Measurements from ENCODE around the gene ZBTB34.

ZBTB34 gene

GRCh38 chr9:126829035-126829434, 31.4 kb upstream of the ZBTB34 start:
- DNase-seq (ENCODE audit: insufficient read length, low spot score) (no peak), FAIRE-seq (no peak)
- no peak for TF ChIP-seq TAF1 (IDR thresholded peaks at IDR 0.05; ENCODE audit: low read depth, low read length)
- TF ChIP-seq POLR2AphosphoS5 (IDR thresholded peaks at IDR 0.05; ENCODE audit: low read depth, low read length), result no peak
- TF ChIP-seq SPI1 (IDR thresholded peaks at IDR 0.05; ENCODE audit: low read depth, low read length), result no peak
- no peak for TF ChIP-seq PAX5 (IDR thresholded peaks at IDR 0.05; ENCODE audit: insufficient read depth, low read length, severe bottlenecking)
- no peak for TF ChIP-seq POLR2A (IDR thresholded peaks at IDR 0.05; ENCODE audit: low read depth, low read length)
- no peak for TF ChIP-seq POU2F2 (IDR thresholded peaks at IDR 0.05; ENCODE audit: low read depth, low read length)

- FAIRE-seq (no peak), DNase-seq (ENCODE audit: insufficient read length, low spot score) (no peak)
- TF ChIP-seq POLR2AphosphoS5 (IDR thresholded peaks at IDR 0.05; ENCODE audit: low read depth, low read length), result no peak
These were observed 29.6 kb upstream of the ZBTB34 start for GRCh38 chr9:126830827-126831226.

GRCh38 chr9:126832440-126832839, 28.0 kb upstream of the ZBTB34 start:
- no peak for FAIRE-seq
- TF ChIP-seq POLR2AphosphoS5 (IDR thresholded peaks at IDR 0.05; ENCODE audit: low read depth, low read length) (no peak), POU2F2 (IDR thresholded peaks at IDR 0.05; ENCODE audit: low read depth, low read length) (no peak), PAX5 (IDR thresholded peaks at IDR 0.05; ENCODE audit: insufficient read depth, low read length, severe bottlenecking) (no peak), TAF1 (IDR thresholded peaks at IDR 0.05; ENCODE audit: low read depth, low read length) (no peak), SPI1 (IDR thresholded peaks at IDR 0.05; ENCODE audit: low read depth, low read length) (no peak), POLR2A (IDR thresholded peaks at IDR 0.05; ENCODE audit: low read depth, low read length) (no peak)
- DNase-seq (ENCODE audit: insufficient read length, low spot score), result no peak

- DNase-seq (ENCODE audit: insufficient read length, low spot score) (no peak), FAIRE-seq (no peak)
- TF ChIP-seq POLR2A (IDR thresholded peaks at IDR 0.05; ENCODE audit: low read depth, low read length), result no peak
- no peak for TF ChIP-seq SPI1 (IDR thresholded peaks at IDR 0.05; ENCODE audit: low read depth, low read length)
- TF ChIP-seq POU2F2 (IDR thresholded peaks at IDR 0.05; ENCODE audit: low read depth, low read length), result no peak
- no peak for TF ChIP-seq TAF1 (IDR thresholded peaks at IDR 0.05; ENCODE audit: low read depth, low read length)
These were observed 27.4 kb upstream of the ZBTB34 start for GRCh38 chr9:126833020-126833419.

- no peak for FAIRE-seq
- DNase-seq (ENCODE audit: insufficient read length, low spot score), result no peak
- no peak for TF ChIP-seq POLR2A (IDR thresholded peaks at IDR 0.05; ENCODE audit: low read depth, low read length)
- TF ChIP-seq TAF1 (IDR thresholded peaks at IDR 0.05; ENCODE audit: low read depth, low read length), result no peak
- no peak for TF ChIP-seq POLR2AphosphoS5 (IDR thresholded peaks at IDR 0.05; ENCODE audit: low read depth, low read length)
- no peak for TF ChIP-seq SPI1 (IDR thresholded peaks at IDR 0.05; ENCODE audit: low read depth, low read length)
- no peak for TF ChIP-seq POU2F2 (IDR thresholded peaks at IDR 0.05; ENCODE audit: low read depth, low read length)
- TF ChIP-seq PAX5 (IDR thresholded peaks at IDR 0.05; ENCODE audit: insufficient read depth, low read length, severe bottlenecking), result no peak
These were observed 26.6 kb upstream of the ZBTB34 start for GRCh38 chr9:126833710-126834345.

- no peak for DNase-seq (ENCODE audit: insufficient read length, low spot score)
- no peak for TF ChIP-seq SPI1 (IDR thresholded peaks at IDR 0.05; ENCODE audit: low read depth, low read length)
- TF ChIP-seq POU2F2 (IDR thresholded peaks at IDR 0.05; ENCODE audit: low read depth, low read length), result no peak
- no peak for TF ChIP-seq PAX5 (IDR thresholded peaks at IDR 0.05; ENCODE audit: insufficient read depth, low read length, severe bottlenecking)
- TF ChIP-seq POLR2A (IDR thresholded peaks at IDR 0.05; ENCODE audit: low read depth, low read length), result no peak
- TF ChIP-seq TAF1 (IDR thresholded peaks at IDR 0.05; ENCODE audit: low read depth, low read length), result no peak
- TF ChIP-seq POLR2AphosphoS5 (IDR thresholded peaks at IDR 0.05; ENCODE audit: low read depth, low read length), result no peak
- peak; percentile 23 for FAIRE-seq
These were observed 25.8 kb upstream of the ZBTB34 start for GRCh38 chr9:126834672-126835071.

GRCh38 chr9:126836216-126836615, 24.2 kb upstream of the ZBTB34 start:
- TF ChIP-seq POLR2AphosphoS5 (IDR thresholded peaks at IDR 0.05; ENCODE audit: low read depth, low read length) (no peak), POU2F2 (IDR thresholded peaks at IDR 0.05; ENCODE audit: low read depth, low read length) (no peak), SPI1 (IDR thresholded peaks at IDR 0.05; ENCODE audit: low read depth, low read length) (no peak), TAF1 (IDR thresholded peaks at IDR 0.05; ENCODE audit: low read depth, low read length) (no peak), POLR2A (IDR thresholded peaks at IDR 0.05; ENCODE audit: low read depth, low read length) (no peak), PAX5 (IDR thresholded peaks at IDR 0.05; ENCODE audit: insufficient read depth, low read length, severe bottlenecking) (no peak)
- FAIRE-seq, result no peak
- DNase-seq (ENCODE audit: insufficient read length, low spot score), result no peak

GRCh38 chr9:126838055-126838811, 22.2 kb upstream of the ZBTB34 start:
- TF ChIP-seq POLR2A (IDR thresholded peaks at IDR 0.05; ENCODE audit: low read depth, low read length) (0 out of 2 replicates have a peak, but pooled peaks have one; percentile 7), POLR2AphosphoS5 (IDR thresholded peaks at IDR 0.05; ENCODE audit: low read depth, low read length) (no peak)
- FAIRE-seq (no peak), DNase-seq (ENCODE audit: insufficient read length, low spot score) (no peak)

GRCh38 chr9:126838895-126839294, 21.5 kb upstream of the ZBTB34 start:
- DNase-seq (ENCODE audit: insufficient read length, low spot score), result no peak
- TF ChIP-seq POLR2A (IDR thresholded peaks at IDR 0.05; ENCODE audit: low read depth, low read length), result no peak
- TF ChIP-seq POU2F2 (IDR thresholded peaks at IDR 0.05; ENCODE audit: low read depth, low read length), result no peak
- TF ChIP-seq TAF1 (IDR thresholded peaks at IDR 0.05; ENCODE audit: low read depth, low read length), result no peak
- TF ChIP-seq PAX5 (IDR thresholded peaks at IDR 0.05; ENCODE audit: insufficient read depth, low read length, severe bottlenecking), result no peak
- no peak for TF ChIP-seq SPI1 (IDR thresholded peaks at IDR 0.05; ENCODE audit: low read depth, low read length)
- TF ChIP-seq POLR2AphosphoS5 (IDR thresholded peaks at IDR 0.05; ENCODE audit: low read depth, low read length), result no peak
- FAIRE-seq, result peak; percentile 48

GRCh38 chr9:126839301-126839700, 21.1 kb upstream of the ZBTB34 start:
- no peak for TF ChIP-seq TAF1 (IDR thresholded peaks at IDR 0.05; ENCODE audit: low read depth, low read length)
- DNase-seq (ENCODE audit: insufficient read length, low spot score) (no peak), FAIRE-seq (no peak)

All from GM12891 (cell line).